Small intestine (tissue), 7 donors: ENCODE measurements around the gene CFAP161. TPM values are rescaled to one million over a fixed set of nuclear protein-coding genes. Genes with fewer than 3 reads are reported as not detected.
"Not testable (repeated sequence)": the region's sequence is repeated elsewhere in the genome, so short reads cannot be mapped to it uniquely, and the experiment has no call there.

ENCODE experiments used
- DNase-seq, 2 donors: peaks; one replicate each; pipeline versions ENCODE4 v3.0.0 to v3.0.0-alpha.2; 2013
- FAIRE-seq: peaks from 2 replicates; lab custom pipeline; 2012; peaks lifted over from hg19 to GRCh38; lab: Jason Lieb, UNC
- H3K27ac ChIP-seq, 3 donors: one replicate each; pipeline ENCODE4 v1.5.1; 2013; ENCODE audit warnings: low read length in 2 of 3, mild to moderate bottlenecking in 2 of 3, control low read depth in 1 of 3, inconsistent platforms in 1 of 3, low read depth in 1 of 3, moderate library complexity in 1 of 3
- H3K27me3 ChIP-seq, 3 donors: one replicate each; pipeline ENCODE4 v1.6.1; 2013; ENCODE audit warnings: low read length in 3 of 3, inconsistent platforms in 1 of 3; ENCODE audit not compliant: control insufficient read depth in 3 of 3, insufficient read depth in 3 of 3
- H3K36me3 ChIP-seq, 3 donors: one replicate each; pipeline ENCODE4 v1.6.1; 2013; ENCODE audit warnings: low read length in 3 of 3, inconsistent platforms in 1 of 3, low read depth in 1 of 3, mild to moderate bottlenecking in 1 of 3, moderate library complexity in 1 of 3; ENCODE audit not compliant: control insufficient read depth in 3 of 3, insufficient read depth in 2 of 3
- H3K4me1 ChIP-seq, 3 donors: one replicate each; pipeline ENCODE4 v1.6.1; 2013; ENCODE audit warnings: low read length in 2 of 3, inconsistent platforms in 1 of 3, low read depth in 1 of 3, mild to moderate bottlenecking in 1 of 3, moderate library complexity in 1 of 3; ENCODE audit not compliant: control insufficient read depth in 3 of 3, insufficient read depth in 2 of 3
- H3K4me3 ChIP-seq, 3 donors: one replicate each; pipeline ENCODE4 v1.5.1; 2013; ENCODE audit warnings: low read length in 3 of 3, control low read depth in 1 of 3, inconsistent platforms in 1 of 3, low read depth in 1 of 3, mild to moderate bottlenecking in 1 of 3, moderate library complexity in 1 of 3
- H3K9me3 ChIP-seq, 2 donors: one replicate each; pipeline ENCODE4 v1.6.1; 2013; ENCODE audit warnings: low read depth in 1 of 2, low read length in 1 of 2; ENCODE audit not compliant: control insufficient read depth in 2 of 2, insufficient read depth in 1 of 2
- WGBS, 3 donors: extraction: QIAGEN DNeasy Blood & Tissue Kit; methylation state at CpG; one replicate each; pipeline ENCODE4 v1.1.7; 2013; 5-methylcytosine and 5-hydroxymethylcytosine counted together
- polyA plus RNA-seq, 4 donors: library from polyadenylated mRNA; stranded (reverse) in 3 of 4; unstranded in 1 of 4; fragments of 200-250 nt in 3 of 4; fragments of 120-200 nt in 1 of 4; gene quantifications; one replicate each; pipeline versions ENCODE4 v1.2.1 to v1.2.3, GENCODE V29; 2013
- donor health status: healthy with polysubstance abuse.
- donor health status: control.
- donor health status: control.
- donor health status: Bipolar disorder and iron deficiency.
- donor health status: healthy.

The CFAP161 gene
- polyA plus RNA-seq, 4 donors = 0.15 to 0.31 TPM; not detected in 2

- WGBS, 3 donors = 62 to 73% (median 64%) methylated on average over 6 of the region's 6 CpGs
- not testable (repeated sequence) for DNase-seq, H3K4me1 ChIP-seq, H3K9me3 ChIP-seq, H3K27ac ChIP-seq, H3K36me3 ChIP-seq, H3K4me3 ChIP-seq, FAIRE-seq, H3K27me3 ChIP-seq
Measured at GRCh38 chr15:81141478-81141877, 7.4 kb downstream of the CFAP161 start.

- DNase-seq = no peak
- Histone ChIP-seq H3K4me1 (no peaks in the 10 kb centered on the region), H3K4me3 (no peak overlapping the region), H3K36me3 (no peaks in the 10 kb centered on the region), H3K9me3 (no peaks in the 10 kb centered on the region), H3K27me3 (peaks cover 0 to 3% (median 0%) of the 10 kb centered on the region in 3 donors), H3K27ac (no peak overlapping the region)
- FAIRE-seq = no peak
- 40 to 60% (median 50%) methylated on average over 1 of the region's 1 CpG for WGBS, 3 donors
Measured at GRCh38 chr15:81146006-81146405, 11.9 kb downstream of the CFAP161 start.

GRCh38 chr15:81146466-81146865 lies 12.4 kb downstream of the CFAP161 start:
- Histone ChIP-seq H3K27me3 (peaks cover 0 to 6% (median 0%) of the 10 kb centered on the region in 3 donors), H3K27ac (no peak overlapping the region), H3K4me1 (no peaks in the 10 kb centered on the region), H3K4me3 (no peak overlapping the region), H3K36me3 (no peaks in the 10 kb centered on the region), H3K9me3 (no peaks in the 10 kb centered on the region)
- WGBS, 3 donors = 49 to 74% (median 62%) methylated on average over 1 of the region's 1 CpG
- DNase-seq = no peak
- no peak for FAIRE-seq

- DNase-seq (no peak), FAIRE-seq (no peak)
- 58 to 64% (median 58%) methylated on average over 7 of the region's 7 CpGs for WGBS, 3 donors
- Histone ChIP-seq H3K27me3 (peaks cover 0 to 3% (median 0%) of the 10 kb centered on the region in 3 donors), H3K27ac (no peak overlapping the region), H3K4me3 (no peak overlapping the region), H3K4me1 (no peaks in the 10 kb centered on the region), H3K9me3 (no peaks in the 10 kb centered on the region), H3K36me3 (no peaks in the 10 kb centered on the region)
Measured at GRCh38 chr15:81151389-81151788, 17.3 kb downstream of the CFAP161 start.

GRCh38 chr15:81152339-81152738 lies 18.3 kb downstream of the CFAP161 start:
- no peaks in the 10 kb centered on the region for H3K9me3 ChIP-seq
- WGBS, 3 donors = 75 to 84% (median 81%) methylated on average over 4 of the region's 4 CpGs
- no peaks in the 10 kb centered on the region for H3K4me1 ChIP-seq
- peaks cover 0 to 3% (median 0%) of the 10 kb centered on the region in 3 donors for H3K27me3 ChIP-seq
- no peak for DNase-seq
- no peaks in the 10 kb centered on the region for H3K36me3 ChIP-seq
- no peak overlapping the region for H3K4me3 ChIP-seq
- FAIRE-seq = no peak
- no peak overlapping the region for H3K27ac ChIP-seq

- no peak overlapping the region for H3K4me3 ChIP-seq
- H3K9me3 ChIP-seq = no peaks in the 10 kb centered on the region
- peaks cover 0 to 3% (median 0%) of the 10 kb centered on the region in 3 donors for H3K27me3 ChIP-seq
- no peak overlapping the region for H3K27ac ChIP-seq
- DNase-seq = no peak
- 72 to 86% (median 79%) methylated on average over 4 of the region's 4 CpGs for WGBS, 3 donors
- no peaks in the 10 kb centered on the region for H3K36me3 ChIP-seq
- no peaks in the 10 kb centered on the region for H3K4me1 ChIP-seq
- FAIRE-seq = no peak
Measured at GRCh38 chr15:81152799-81153198, 18.7 kb downstream of the CFAP161 start.

GRCh38 chr15:81155375-81156218 lies 21.5 kb downstream of the CFAP161 start:
- 48 to 56% (median 55%) methylated on average over 10 of the region's 10 CpGs for WGBS, 3 donors
- no peaks in the 10 kb centered on the region for H3K4me1 ChIP-seq
- DNase-seq (peak; percentile 19 to 20), FAIRE-seq (no peak)
- no peak overlapping the region for H3K4me3 ChIP-seq
- H3K27me3 ChIP-seq = peaks cover 0 to 3% (median 0%) of the 10 kb centered on the region in 3 donors
- no peaks in the 10 kb centered on the region for H3K9me3 ChIP-seq
- H3K27ac ChIP-seq = no peak overlapping the region
- H3K36me3 ChIP-seq = no peaks in the 10 kb centered on the region

- WGBS, 3 donors = 89 to 95% (median 93%) methylated on average over 3 of the region's 3 CpGs
- Histone ChIP-seq H3K9me3 (no peaks in the 10 kb centered on the region), H3K27me3 (peaks cover 0 to 1% (median 0%) of the 10 kb centered on the region in 3 donors), H3K27ac (no peak overlapping the region), H3K4me1 (no peaks in the 10 kb centered on the region), H3K4me3 (no peak overlapping the region), H3K36me3 (no peaks in the 10 kb centered on the region)
- DNase-seq (no peak), FAIRE-seq (no peak)
Measured at GRCh38 chr15:81156324-81156723, 22.3 kb downstream of the CFAP161 start.
